GM21786 (cell line): Measurements from ENCODE around the gene PLA2G3.

Experiments
- ATAC-seq: cut with Tn5 transposase; IDR thresholded peaks from one replicate; pipeline ENCODE4 v1.9.1; 2021; ENCODE audit not compliant: unreplicated experiment

PLA2G3 gene

GRCh38 chr22:31088233-31088986, 51.9 kb downstream of the PLA2G3 start:
- ATAC-seq = no peak

- no peak for ATAC-seq
These were observed 52.5 kb downstream of the PLA2G3 start for GRCh38 chr22:31087744-31088215.

- ATAC-seq = no peak
These were observed 53.5 kb downstream of the PLA2G3 start for GRCh38 chr22:31086703-31087330.

GRCh38 chr22:31085928-31086327, 54.4 kb downstream of the PLA2G3 start:
- no peak for ATAC-seq

- ATAC-seq = no peak
These were observed 54.8 kb downstream of the PLA2G3 start for GRCh38 chr22:31085493-31085824.

- ATAC-seq = peak; percentile 45
These were observed 55.4 kb downstream of the PLA2G3 start for GRCh38 chr22:31084811-31085492.
